ENCODE data around the gene ALS2CL.

ALS2CL gene

GRCh38 chr3:46717447-46718231 lies 24.2 kb upstream of the ALS2CL start, which contains the start of gene PRSS50:
Gene PRSS50 (minus strand): TSS chr3:46717869. CDS start chr3:46717824, 45 bp downstream.
- H2BK12ac ChIP-seq (ENCODE audit: low read length in 2 of 2), result no peak within 1 kb of the TSS
- H3K18ac ChIP-seq (ENCODE audit: low read depth in 1 of 2, low read length in 2 of 2), result no peak within 1 kb of the TSS
- peaks cover 10 to 67% of the 10 kb centered on the region in 2 experiments for H3K27me3 ChIP-seq (ENCODE audit: control insufficient read depth in 1 of 2, insufficient read depth in 1 of 2, low read length in 2 of 2)
- no peak within 1 kb of the TSS for H2BK120ac ChIP-seq (ENCODE audit: low read depth, low read length)
- H2AK5ac ChIP-seq (ENCODE audit: low read length, severe bottlenecking), result no peak within 1 kb of the TSS
- H3K9ac ChIP-seq (ENCODE audit: low read length), result no peak within 1 kb of the TSS
- WGBS, result 88% methylated on average over 60 of the region's 61 CpGs
- H3K79me1 ChIP-seq (replicated peaks; ENCODE audit: low read length, poor library complexity, severe bottlenecking), result no peaks in the 10 kb centered on the region
- H3K23ac ChIP-seq (ENCODE audit: low read length in 2 of 2), result no peak within 1 kb of the TSS
- no peak within 1 kb of the TSS for H3K27ac ChIP-seq (ENCODE audit: low read length, poor library complexity, severe bottlenecking)
- no peak within 1 kb of the TSS for H3K4me2 ChIP-seq (ENCODE audit: low read length, poor library complexity, severe bottlenecking)
- no peak within 1 kb of the TSS for H3K4ac ChIP-seq (ENCODE audit: low read depth in 1 of 2, low read length in 2 of 2)
- H4K91ac ChIP-seq (ENCODE audit: low read length), result no peak within 1 kb of the TSS
- H3K4me1 ChIP-seq (ENCODE audit: control insufficient read depth, insufficient read depth, low read depth, low read length), result no peaks in the 10 kb centered on the region
- H3K9me3 ChIP-seq (ENCODE audit: control insufficient read depth, low read length), result peaks cover 3% of the 10 kb centered on the region
- no peaks in the 10 kb centered on the region for H3K36me3 ChIP-seq (ENCODE audit: control insufficient read depth in 1 of 2, insufficient read depth in 2 of 2, low read depth in 1 of 2, low read length in 2 of 2)
- no peak for DNase-seq
- no peak within 1 kb of the TSS for H2BK5ac ChIP-seq (ENCODE audit: low read depth, low read length, poor library complexity, severe bottlenecking)
- no peak within 1 kb of the TSS for H3K14ac ChIP-seq (ENCODE audit: low read length in 2 of 2)
- no peak within 1 kb of the TSS for H4K8ac ChIP-seq (ENCODE audit: low read length)
- no peak within 1 kb of the TSS for H2AFZ ChIP-seq (ENCODE audit: low read depth, low read length)
- H2BK15ac ChIP-seq (ENCODE audit: low read depth, poor library complexity, severe bottlenecking), result no peak within 1 kb of the TSS
- no peak within 1 kb of the TSS for H3K4me3 ChIP-seq (ENCODE audit: insufficient read depth in 1 of 2, low read depth in 1 of 2, low read length in 2 of 2)

- Histone ChIP-seq H3K4me1 (ENCODE audit: control insufficient read depth, insufficient read depth, low read depth, low read length) (no peaks in the 10 kb centered on the region), H3K79me1 (replicated peaks; ENCODE audit: low read length, poor library complexity, severe bottlenecking) (no peaks in the 10 kb centered on the region), H3K9me3 (ENCODE audit: control insufficient read depth, low read length) (peaks cover 3% of the 10 kb centered on the region), H3K27me3 (ENCODE audit: control insufficient read depth in 1 of 2, insufficient read depth in 1 of 2, low read length in 2 of 2) (peaks cover 10 to 64% of the 10 kb centered on the region in 2 experiments), H2BK120ac (ENCODE audit: low read depth, low read length) (no peak overlapping the region), H3K4ac (ENCODE audit: low read depth in 1 of 2, low read length in 2 of 2) (no peak overlapping the region), H3K18ac (ENCODE audit: low read depth in 1 of 2, low read length in 2 of 2) (no peak overlapping the region), H4K8ac (ENCODE audit: low read length) (no peak overlapping the region), H4K91ac (ENCODE audit: low read length) (no peak overlapping the region), H3K27ac (ENCODE audit: low read length, poor library complexity, severe bottlenecking) (no peak overlapping the region), H3K9ac (ENCODE audit: low read length) (no peak overlapping the region), H2BK5ac (ENCODE audit: low read depth, low read length, poor library complexity, severe bottlenecking) (no peak overlapping the region), H3K4me2 (ENCODE audit: low read length, poor library complexity, severe bottlenecking) (no peak overlapping the region), H3K4me3 (ENCODE audit: insufficient read depth in 1 of 2, low read depth in 1 of 2, low read length in 2 of 2) (no peak overlapping the region), H2BK12ac (ENCODE audit: low read length in 2 of 2) (no peak overlapping the region), H3K14ac (ENCODE audit: low read length in 2 of 2) (no peak overlapping the region), H3K23ac (ENCODE audit: low read length in 2 of 2) (no peak overlapping the region), H2AK5ac (ENCODE audit: low read length, severe bottlenecking) (no peak overlapping the region), H2AFZ (ENCODE audit: low read depth, low read length) (no peak overlapping the region), H2BK15ac (ENCODE audit: low read depth, poor library complexity, severe bottlenecking) (no peak overlapping the region), H3K36me3 (ENCODE audit: control insufficient read depth in 1 of 2, insufficient read depth in 2 of 2, low read depth in 1 of 2, low read length in 2 of 2) (no peaks in the 10 kb centered on the region)
- DNase-seq, result no peak
- 89% methylated on average over 18 of the region's 19 CpGs for WGBS
Observed at GRCh38 chr3:46716461-46717441, 23.3 kb upstream of the ALS2CL start.

- no peak overlapping the region for H2AFZ ChIP-seq (ENCODE audit: low read depth, low read length)
- DNase-seq, result no peak
- H2BK12ac ChIP-seq (ENCODE audit: low read length in 2 of 2), result no peak overlapping the region
- H4K8ac ChIP-seq (ENCODE audit: low read length), result no peak overlapping the region
- H3K36me3 ChIP-seq (ENCODE audit: control insufficient read depth in 1 of 2, insufficient read depth in 2 of 2, low read depth in 1 of 2, low read length in 2 of 2), result no peaks in the 10 kb centered on the region
- no peak overlapping the region for H2AK5ac ChIP-seq (ENCODE audit: low read length, severe bottlenecking)
- no peak overlapping the region for H3K4me3 ChIP-seq (ENCODE audit: insufficient read depth in 1 of 2, low read depth in 1 of 2, low read length in 2 of 2)
- peaks cover 10 to 60% of the 10 kb centered on the region in 2 experiments for H3K27me3 ChIP-seq (ENCODE audit: control insufficient read depth in 1 of 2, insufficient read depth in 1 of 2, low read length in 2 of 2)
- H2BK5ac ChIP-seq (ENCODE audit: low read depth, low read length, poor library complexity, severe bottlenecking), result no peak overlapping the region
- H2BK120ac ChIP-seq (ENCODE audit: low read depth, low read length), result no peak overlapping the region
- no peaks in the 10 kb centered on the region for H3K4me1 ChIP-seq (ENCODE audit: control insufficient read depth, insufficient read depth, low read depth, low read length)
- no peaks in the 10 kb centered on the region for H3K9me3 ChIP-seq (ENCODE audit: control insufficient read depth, low read length)
- WGBS, result 97% methylated on average over 11 of the region's 11 CpGs
- H3K4ac ChIP-seq (ENCODE audit: low read depth in 1 of 2, low read length in 2 of 2), result no peak overlapping the region
- no peaks in the 10 kb centered on the region for H3K79me1 ChIP-seq (replicated peaks; ENCODE audit: low read length, poor library complexity, severe bottlenecking)
- no peak overlapping the region for H3K18ac ChIP-seq (ENCODE audit: low read depth in 1 of 2, low read length in 2 of 2)
- H2BK15ac ChIP-seq (ENCODE audit: low read depth, poor library complexity, severe bottlenecking), result no peak overlapping the region
- no peak overlapping the region for H3K14ac ChIP-seq (ENCODE audit: low read length in 2 of 2)
- no peak overlapping the region for H3K27ac ChIP-seq (ENCODE audit: low read length, poor library complexity, severe bottlenecking)
- no peak overlapping the region for H3K4me2 ChIP-seq (ENCODE audit: low read length, poor library complexity, severe bottlenecking)
- no peak overlapping the region for H3K9ac ChIP-seq (ENCODE audit: low read length)
- no peak overlapping the region for H4K91ac ChIP-seq (ENCODE audit: low read length)
- no peak overlapping the region for H3K23ac ChIP-seq (ENCODE audit: low read length in 2 of 2)
Observed at GRCh38 chr3:46715507-46716175, 22.2 kb upstream of the ALS2CL start.
